NCI-H146 (cell line): ENCODE results near the gene CYP2A6.

ENCODE experiments used
- DNase-seq: peaks from one replicate; lab custom pipeline; 2025; lab: John Stamatoyannopoulos, UW

CYP2A6 gene

GRCh38 chr19:40802300-40803169, 47.7 kb downstream of the CYP2A6 start:
- no peak for DNase-seq

DNA sequence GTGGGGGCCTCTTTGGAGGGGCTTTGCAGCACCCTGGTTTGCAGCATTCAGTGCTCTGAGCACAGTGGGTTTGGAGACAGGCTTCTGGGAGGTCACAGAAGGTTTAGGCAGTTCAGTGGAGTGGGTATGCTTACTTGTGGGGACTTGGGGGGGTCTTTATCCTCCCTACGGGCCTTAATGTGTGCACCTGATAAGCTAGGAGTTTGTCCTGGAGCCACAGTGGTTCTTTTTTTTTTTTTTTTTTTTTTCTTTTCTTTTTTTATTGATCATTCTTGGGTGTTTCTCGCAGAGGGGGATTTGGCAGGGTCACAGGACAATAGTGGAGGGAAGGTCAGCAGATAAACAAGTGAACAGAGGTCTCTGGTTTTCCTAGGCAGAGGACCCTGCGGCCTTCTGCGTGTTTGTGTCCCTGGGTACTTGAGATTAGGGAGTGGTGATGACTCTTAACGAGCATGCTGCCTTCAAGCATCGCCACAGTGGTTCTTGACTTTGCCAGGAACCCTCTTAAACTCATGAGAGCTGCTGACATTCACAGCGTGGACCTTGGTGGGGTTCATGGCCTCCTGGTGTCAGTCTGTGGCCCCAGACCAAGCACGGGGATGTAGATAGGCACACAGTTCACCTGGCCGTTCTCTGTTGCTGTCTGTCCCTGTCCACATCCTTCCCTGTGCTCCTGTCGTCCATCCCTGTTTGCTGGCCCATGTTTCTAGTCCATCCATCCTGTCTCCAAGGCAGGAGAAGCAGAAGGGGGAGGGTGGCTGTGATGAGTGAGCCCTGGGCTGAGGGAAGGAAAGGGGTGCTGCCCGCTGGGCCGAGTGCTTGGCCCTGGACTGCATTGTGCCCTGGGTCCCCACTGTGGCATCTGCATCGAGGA, 48.6 kb downstream of the CYP2A6 start:
- DNase-seq, result no peak

DNA sequence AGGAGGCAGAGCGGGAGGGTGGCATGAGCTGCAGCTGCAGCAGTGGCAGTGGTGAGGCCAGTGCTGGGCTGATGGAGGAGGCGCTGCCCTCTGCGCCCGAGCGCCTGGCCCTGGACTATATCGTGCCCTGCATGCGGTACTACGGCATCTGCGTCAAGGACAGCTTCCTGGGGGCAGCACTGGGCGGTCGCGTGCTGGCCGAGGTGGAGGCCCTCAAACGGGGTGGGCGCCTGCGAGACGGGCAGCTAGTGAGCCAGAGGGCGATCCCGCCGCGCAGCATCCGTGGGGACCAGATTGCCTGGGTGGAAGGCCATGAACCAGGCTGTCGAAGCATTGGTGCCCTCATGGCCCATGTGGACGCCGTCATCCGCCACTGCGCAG, 49.3 kb downstream of the CYP2A6 start:
- no peak for DNase-seq

GRCh38 chr19:40800339-40800996, 49.8 kb downstream of the CYP2A6 start:
- no peak for DNase-seq

GRCh38 chr19:40799558-40800338, 50.5 kb downstream of the CYP2A6 start:
- peak; percentile 57 for DNase-seq

- DNase-seq, result peak; percentile 100
These were observed 51.3 kb downstream of the CYP2A6 start, which contains the start of gene EGLN2 for GRCh38 chr19:40798683-40799557. TSS of gene EGLN2 (plus strand) at chr19:40799191. CDS start at chr19:40800573, 1,382 bp downstream.

DNA sequence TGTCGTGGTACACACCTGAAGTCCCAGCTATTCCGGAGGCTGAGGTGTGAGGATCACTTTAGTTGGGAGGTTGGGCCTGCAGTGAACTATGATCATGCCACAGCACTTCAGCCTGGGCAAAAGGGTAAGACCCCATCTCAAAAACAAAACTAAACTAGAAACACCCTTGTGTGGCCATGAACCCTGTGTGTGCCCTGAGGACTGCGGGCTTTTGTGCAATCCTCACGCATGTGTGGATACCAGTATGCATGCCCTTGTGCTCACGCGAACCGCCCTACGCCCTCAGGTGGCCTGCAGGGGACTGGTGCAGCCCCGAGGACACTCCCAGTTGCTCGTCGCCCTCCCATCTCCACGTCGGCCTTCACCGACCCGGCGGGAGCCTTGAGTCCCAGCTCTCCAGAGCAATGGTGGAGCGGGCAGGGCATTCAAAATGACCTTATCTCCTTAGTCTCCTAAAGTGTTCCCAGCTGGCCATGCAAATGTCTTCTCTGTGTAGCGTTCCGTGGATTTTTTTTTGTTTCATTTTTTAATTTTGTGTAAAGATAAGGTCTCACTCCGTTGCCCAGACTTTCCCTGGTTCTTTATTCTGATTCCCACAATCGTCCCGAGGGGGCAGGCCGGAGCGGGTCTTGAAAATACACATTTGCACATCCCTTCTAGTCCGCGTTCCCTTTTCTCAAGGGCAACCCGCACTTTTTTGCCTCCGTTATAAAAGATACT, 52.1 kb downstream of the CYP2A6 start:
- peak; percentile 85 for DNase-seq

DNA sequence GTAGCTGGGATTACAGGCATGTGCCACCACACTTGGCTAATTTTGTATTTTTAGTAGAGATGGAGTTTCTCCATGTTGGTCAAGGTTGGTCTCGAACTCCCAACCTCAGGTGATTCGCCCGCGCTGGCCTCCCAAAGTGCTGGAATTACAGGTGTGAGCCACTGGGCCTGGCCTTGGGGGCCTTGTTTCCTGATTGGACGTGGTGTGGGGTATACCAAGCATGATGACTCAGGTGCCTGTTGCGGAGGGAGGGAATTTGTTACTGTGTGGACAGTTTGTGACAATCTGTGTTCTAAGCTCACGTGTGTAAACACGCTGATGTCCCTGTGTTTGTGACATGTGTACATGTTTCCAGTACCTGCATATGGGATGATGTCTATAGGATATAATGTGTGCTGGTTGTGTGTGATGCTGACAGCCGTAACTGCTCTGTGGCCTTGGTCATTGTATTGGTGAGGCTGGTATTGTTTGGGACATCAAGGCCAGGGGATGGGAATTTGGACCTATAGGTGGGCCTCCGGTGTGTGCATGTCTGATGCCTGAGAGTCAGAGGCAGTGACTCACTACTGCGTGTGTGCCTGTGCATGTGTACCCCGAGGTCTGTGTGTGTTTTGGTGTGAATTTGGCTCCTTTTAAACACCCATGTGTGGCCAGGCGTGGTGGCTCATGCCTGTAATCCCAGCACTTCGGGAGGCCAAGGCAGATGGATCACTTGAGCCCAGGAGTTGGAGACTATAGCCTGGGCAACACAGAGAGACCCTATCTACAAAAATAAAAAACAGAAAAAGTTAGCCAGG, 52.9 kb downstream of the CYP2A6 start:
- DNase-seq, result no peak
